ENCODE results near the gene ABLIM2.

GRCh38 chr4:8191136-8191747 lies 32.6 kb upstream of the ABLIM2 start:
- no peak for TF ChIP-seq MXI1 (conservative IDR thresholded peaks at IDR 0.05; ENCODE audit: poor library complexity, severe bottlenecking)
- no peak for TF ChIP-seq CTCF (IDR thresholded peaks at IDR 0.05; ENCODE audit: poor library complexity, severe bottlenecking)
- TF ChIP-seq EP300 (conservative IDR thresholded peaks at IDR 0.05; ENCODE audit: poor library complexity, severe bottlenecking): no peak
- no peak for TF ChIP-seq EZH2 (IDR thresholded peaks at IDR 0.05; ENCODE audit: borderline replicate concordance, insufficient read depth, low read length, poor library complexity, severe bottlenecking)
- TF ChIP-seq REST (IDR thresholded peaks at IDR 0.05; ENCODE audit: borderline replicate concordance): no peak
- no peak for TF ChIP-seq POLR2AphosphoS5 (IDR thresholded peaks at IDR 0.05)
- no peak for TF ChIP-seq TAF1 (IDR thresholded peaks at IDR 0.05; ENCODE audit: low read depth)
- TF ChIP-seq RAD21 (conservative IDR thresholded peaks at IDR 0.05): no peak
- TF ChIP-seq SMC3 (conservative IDR thresholded peaks at IDR 0.05; ENCODE audit: poor library complexity): no peak

Data from neural cell (in vitro differentiated cells).